ENCODE data around the gene MARCHF9. TPM values are rescaled to one million over a fixed set of nuclear protein-coding genes. Genes with fewer than 3 reads are reported as not detected.

Gene MARCHF9
- total RNA-seq, 1 experiment from 2014 or later = 21.8 TPM

- Histone ChIP-seq H3K4me1 (ENCODE audit: control insufficient read depth in 1 of 2, insufficient read depth in 2 of 2, low read length in 2 of 2) (peaks cover 6 to 10% of the 10 kb centered on the region in 2 experiments), H2AFZ (ENCODE audit: low read depth, low read length, poor library complexity, severe bottlenecking) (no peak overlapping the region), H3K27me3 (ENCODE audit: insufficient read depth, low read length) (no peaks in the 10 kb centered on the region), H3K4me3 (replicated peaks in 1 of 2; ENCODE audit: low read depth in 1 of 2, low read length in 2 of 2) (peak overlapping the region; percentile 98 to 100; a peak in 3 of 4 replicates), H3K4me2 (ENCODE audit: low read length) (peak overlapping the region; percentile 74), H3K27ac (ENCODE audit: low read depth, low read length) (no peak overlapping the region), H4K20me1 (ENCODE audit: insufficient read depth) (no peaks in the 10 kb centered on the region), H3K36me3 (ENCODE audit: control insufficient read depth in 1 of 2, insufficient read depth in 2 of 2, low read length in 2 of 2) (peaks cover 21 to 28% of the 10 kb centered on the region in 2 experiments; a peak in 3 of 4 replicates), H3K9me2 (ENCODE audit: insufficient read depth) (no peaks in the 10 kb centered on the region), H3K9me3 (ENCODE audit: control insufficient read depth in 1 of 2, insufficient read depth in 1 of 2, low read depth in 1 of 2, low read length in 2 of 2) (no peaks in the 10 kb centered on the region), H3K9ac (ENCODE audit: low read length) (no peak overlapping the region), H3K79me2 (ENCODE audit: insufficient read depth, low read length) (peaks cover 47% of the 10 kb centered on the region)
- BruUV-seq (replicated peaks) = TSS peak; percentile 56
- RAD21 ChIA-PET (ENCODE audit: low non-redundant PET in 1 of 2, low total read pairs in 2 of 2, uncharacterized antibody in 2 of 2, unreplicated experiment in 2 of 2) = no interaction called here
- TF ChIP-seq FOSL1 (IDR thresholded peaks at IDR 0.05; ENCODE audit: low read depth) = no peak
- no peak for TF ChIP-seq ZFX (IDR thresholded peaks at IDR 0.05)
- TF ChIP-seq MAX (IDR thresholded peaks at IDR 0.05) = no peak
- ATAC-seq = no peak
- CTCF ChIA-PET = no interaction called here
- intact Hi-C loops (cut with micrococcal nuclease) = no loop called here
- DNase-seq (ENCODE audit: low read depth, low spot score) = no peak
- POLR2A ChIA-PET = interaction anchor here (1.2 kb wide), 1 partner anchor 12 kb away, joined by 6 read pairs; the partner anchor contains the start of genes EEF1AKMT3 and METTL1
Observed at GRCh38 chr12:57783861-57784260, 29.0 kb downstream of the MARCHF9 start.

- Histone ChIP-seq H3K4me2 (ENCODE audit: low read length) (no peak overlapping the region; the same call in 1 of the 2 replicates), H3K4me3 (replicated peaks in 1 of 2; ENCODE audit: low read depth in 1 of 2, low read length in 2 of 2) (no peak overlapping the region), H3K27me3 (ENCODE audit: insufficient read depth, low read length) (no peaks in the 10 kb centered on the region), H3K27ac (ENCODE audit: low read depth, low read length) (no peak overlapping the region), H3K36me3 (ENCODE audit: control insufficient read depth in 1 of 2, insufficient read depth in 2 of 2, low read length in 2 of 2) (peaks cover 37 to 38% of the 10 kb centered on the region in 2 experiments; a peak in 3 of 4 replicates), H3K9me3 (ENCODE audit: control insufficient read depth in 1 of 2, insufficient read depth in 1 of 2, low read depth in 1 of 2, low read length in 2 of 2) (no peaks in the 10 kb centered on the region), H3K9me2 (ENCODE audit: insufficient read depth) (no peaks in the 10 kb centered on the region), H3K9ac (ENCODE audit: low read length) (no peak overlapping the region), H2AFZ (ENCODE audit: low read depth, low read length, poor library complexity, severe bottlenecking) (no peak overlapping the region), H3K4me1 (ENCODE audit: control insufficient read depth in 1 of 2, insufficient read depth in 2 of 2, low read length in 2 of 2) (peaks cover 0 to 8% of the 10 kb centered on the region in 2 experiments; a peak in 2 of 4 replicates), H3K79me2 (ENCODE audit: insufficient read depth, low read length) (peaks cover 19% of the 10 kb centered on the region), H4K20me1 (ENCODE audit: insufficient read depth) (no peaks in the 10 kb centered on the region)
- CTCF ChIA-PET = interaction anchor here (1.5 kb wide), 1 partner anchor 9 kb away, joined by 4 read pairs; no protein-coding TSS in a partner anchor
- POLR2A ChIA-PET = interaction anchor here (1.0 kb wide), 1 partner anchor 11 kb away, joined by 3 read pairs; the partner anchor contains the start of gene TSFM
- intact Hi-C loops (cut with micrococcal nuclease) = no loop called here
- no peak for TF ChIP-seq YY1 (IDR thresholded peaks at IDR 0.05; ENCODE audit: extremely low read depth, insufficient replicate concordance, low read depth, low read length)
- TF ChIP-seq CTCF (IDR thresholded peaks at IDR 0.05 in 2 of 3, conservative IDR thresholded peaks at IDR 0.05 in 1 of 3; ENCODE audit: borderline replicate concordance in 1 of 3, insufficient read depth in 1 of 3, low read depth in 2 of 3, low read length in 2 of 3) = no peak
- TF ChIP-seq SRF (IDR thresholded peaks at IDR 0.05; ENCODE audit: low read depth) = no peak
- TF ChIP-seq CBX3 (IDR thresholded peaks at IDR 0.05; ENCODE audit: low read depth) = no peak
- no peak for TF ChIP-seq EGR1 (IDR thresholded peaks at IDR 0.05; ENCODE audit: low read depth)
- no peak for TF ChIP-seq CEBPB (IDR thresholded peaks at IDR 0.05; ENCODE audit: low read depth)
- BruUV-seq (replicated peaks) = no TSS peak
- DNase-seq (ENCODE audit: low read depth, low spot score) (no peak), ATAC-seq (no peak)
- RAD21 ChIA-PET (ENCODE audit: low non-redundant PET in 1 of 2, low total read pairs in 2 of 2, uncharacterized antibody in 2 of 2, unreplicated experiment in 2 of 2) = no interaction called here
Observed at GRCh38 chr12:57793920-57794319, 39.0 kb downstream of the MARCHF9 start.

All from HCT116 (cell line).